HL-60/S4 treated with retinoic acid at 250 ng/mL for 4 days and 3 days (cell line): ENCODE results near the gene PAX5.

Experiments
- in situ Hi-C: fragments of 300-500 bp; cut with MboI; formaldehyde crosslinking; loops from 2 replicates; pipeline ENCODE4 v1.7.0; 2022; ENCODE audit warnings: low sequenced_read_pairs

PAX5 gene

GRCh38 chr9:36935332-36935731 is 98.7 kb downstream of the PAX5 start:
- in situ Hi-C loops = no loop called here

GRCh38 chr9:36934478-36935065 is 99.5 kb downstream of the PAX5 start:
- in situ Hi-C loops = no loop called here

- in situ Hi-C loops = no loop called here
Observed at GRCh38 chr9:36933676-36934215, 100.3 kb downstream of the PAX5 start.

- in situ Hi-C loops = no loop called here
Observed at GRCh38 chr9:36932198-36932597, 101.9 kb downstream of the PAX5 start.

GRCh38 chr9:36930941-36931340 is 103.1 kb downstream of the PAX5 start:
- in situ Hi-C loops = no loop called here

GRCh38 chr9:36929350-36929675 is 104.8 kb downstream of the PAX5 start:
- in situ Hi-C loops = no loop called here

GRCh38 chr9:36928670-36929349 is 105.3 kb downstream of the PAX5 start:
- in situ Hi-C loops = no loop called here

GRCh38 chr9:36928210-36928609 is 105.9 kb downstream of the PAX5 start:
- in situ Hi-C loops = no loop called here

- in situ Hi-C loops = no loop called here
Observed at GRCh38 chr9:36924757-36925432, 109.2 kb downstream of the PAX5 start.

GRCh38 chr9:36924071-36924470 is 110.0 kb downstream of the PAX5 start:
- in situ Hi-C loops = no loop called here

- in situ Hi-C loops = no loop called here
Observed at GRCh38 chr9:36923025-36923625, 110.9 kb downstream of the PAX5 start.

GRCh38 chr9:36922548-36922947 is 111.5 kb downstream of the PAX5 start:
- in situ Hi-C loops = no loop called here

- in situ Hi-C loops = no loop called here
Observed at GRCh38 chr9:36914212-36914577, 119.9 kb downstream of the PAX5 start.

- in situ Hi-C loops = no loop called here
Observed at GRCh38 chr9:36913393-36914211, 120.5 kb downstream of the PAX5 start.

GRCh38 chr9:36912620-36913019 is 121.4 kb downstream of the PAX5 start:
- in situ Hi-C loops = no loop called here

GRCh38 chr9:36911601-36912412 is 122.3 kb downstream of the PAX5 start:
- in situ Hi-C loops = no loop called here

- in situ Hi-C loops = no loop called here
Observed at GRCh38 chr9:36911037-36911436, 123.0 kb downstream of the PAX5 start.

GRCh38 chr9:36906492-36906891 is 127.6 kb downstream of the PAX5 start:
- in situ Hi-C loops = no loop called here

- in situ Hi-C loops = no loop called here
Observed at GRCh38 chr9:36905101-36906066, 128.7 kb downstream of the PAX5 start.
